Fibroblast of lung (primary cell): Measurements from ENCODE around the gene HCN2. TPM values are rescaled to one million over a fixed set of nuclear protein-coding genes. Genes with fewer than 3 reads are reported as not detected.

ENCODE experiments used
- DNase-seq, 2 donors: peaks; one replicate each; pipeline versions ENCODE4 v3.0.0 to v3.0.0-alpha.2; 2010; ENCODE audit warnings: low read depth in 2 of 2
- H2AFZ ChIP-seq: 2 replicates; pipeline ENCODE4 v1.5.1; 2012; ENCODE audit warnings: low read length, control low read depth, inconsistent platforms
- H3K27ac ChIP-seq: 2 replicates; pipeline ENCODE4 v1.5.1; 2011; ENCODE audit warnings: low read length, control low read depth; ENCODE audit not compliant: insufficient read depth
- H3K27me3 ChIP-seq: 2 replicates; pipeline ENCODE4 v1.5.1; 2011; ENCODE audit warnings: mild to moderate bottlenecking, low read length; ENCODE audit not compliant: control insufficient read depth, insufficient read depth
- H3K36me3 ChIP-seq: 2 replicates; pipeline ENCODE4 v1.5.1; 2011; ENCODE audit warnings: low read length; ENCODE audit not compliant: control insufficient read depth, insufficient read depth
- H3K4me1 ChIP-seq: 2 replicates; pipeline ENCODE4 v1.5.1; 2011; ENCODE audit warnings: low read length; ENCODE audit not compliant: control insufficient read depth, insufficient read depth; ENCODE audit errors: extremely low read depth
- H3K4me2 ChIP-seq: 2 replicates; pipeline ENCODE4 v1.5.1; 2011; ENCODE audit warnings: low read length, control low read depth; ENCODE audit not compliant: insufficient read depth; ENCODE audit errors: extremely low read depth
- H3K4me3 ChIP-seq, 4 experiments: fragments of 200-600 bp in 1 of 4; sonication (generic) in 1 of 4; replicated peaks in 1 of 4; 2 replicates each; pipeline ENCODE4 v1.5.1; 2011 to 2016; ENCODE audit warnings: low read length in 4 of 4, low read depth in 3 of 4, mild to moderate bottlenecking in 3 of 4, control low read depth in 2 of 4, inconsistent platforms in 1 of 4, mixed read lengths in 1 of 4; ENCODE audit not compliant: insufficient read depth in 1 of 4; ENCODE audit errors: control extremely low read depth in 1 of 4
- H3K79me2 ChIP-seq: 2 replicates; pipeline ENCODE4 v1.5.1; 2012; ENCODE audit warnings: mild to moderate bottlenecking, low read length, inconsistent platforms; ENCODE audit not compliant: control insufficient read depth, insufficient read depth
- H3K9ac ChIP-seq: 2 replicates; pipeline ENCODE4 v1.5.1; 2011; ENCODE audit warnings: mild to moderate bottlenecking, low read length, control low read depth; ENCODE audit not compliant: insufficient read depth
- H3K9me3 ChIP-seq: 2 replicates; pipeline ENCODE4 v1.5.1; 2012; ENCODE audit warnings: low read depth, low read length; ENCODE audit not compliant: control insufficient read depth, insufficient read depth
- H4K20me1 ChIP-seq: 2 replicates; pipeline ENCODE4 v1.5.1; 2011; ENCODE audit warnings: low read length; ENCODE audit not compliant: control insufficient read depth, insufficient read depth; ENCODE audit errors: extremely low read depth
- EZH2 ChIP-seq: IDR thresholded peaks from 2 replicates; pipeline ENCODE4 v1.5.1; 2012; ENCODE audit warnings: low read length, control low read depth, mild to moderate bottlenecking; ENCODE audit errors: missing control alignments
- polyA plus RNA-seq, 2 donors: library from polyadenylated mRNA; depleted of rRNA in 1 of 2; stranded (reverse) in 1 of 2; unstranded in 1 of 2; fragments of >200 nt; gene quantifications; 2 replicates each; pipeline ENCODE4 v1.2.1, GENCODE V29; 2011 to 2012; ENCODE audit warnings: missing spikeins in 1 of 2
- total RNA-seq: library from RNA; depleted of rRNA; stranded (reverse); fragments of >200 nt; gene quantifications from 2 replicates; pipeline ENCODE4 v1.2.1, GENCODE V29; 2014
- TF ChIP-seq, protein P1 (sequence below), 2 donors: IDR thresholded peaks in 1 of 2; conservative IDR thresholded peaks in 1 of 2; 1 replicate in 1 of 2; 2 replicates in 1 of 2; pipeline ENCODE4 v1.5.1; 2011 to 2012; ENCODE audit warnings: low read length in 2 of 2, control low read depth in 1 of 2, inconsistent platforms in 1 of 2, low read depth in 1 of 2, mild to moderate bottlenecking in 1 of 2

Gene HCN2
- total and polyA plus RNA-seq, 2 donors (not counting 1 experiment from before 2014, with no cell fraction given), result 0.49 to 0.50 TPM

DNA sequence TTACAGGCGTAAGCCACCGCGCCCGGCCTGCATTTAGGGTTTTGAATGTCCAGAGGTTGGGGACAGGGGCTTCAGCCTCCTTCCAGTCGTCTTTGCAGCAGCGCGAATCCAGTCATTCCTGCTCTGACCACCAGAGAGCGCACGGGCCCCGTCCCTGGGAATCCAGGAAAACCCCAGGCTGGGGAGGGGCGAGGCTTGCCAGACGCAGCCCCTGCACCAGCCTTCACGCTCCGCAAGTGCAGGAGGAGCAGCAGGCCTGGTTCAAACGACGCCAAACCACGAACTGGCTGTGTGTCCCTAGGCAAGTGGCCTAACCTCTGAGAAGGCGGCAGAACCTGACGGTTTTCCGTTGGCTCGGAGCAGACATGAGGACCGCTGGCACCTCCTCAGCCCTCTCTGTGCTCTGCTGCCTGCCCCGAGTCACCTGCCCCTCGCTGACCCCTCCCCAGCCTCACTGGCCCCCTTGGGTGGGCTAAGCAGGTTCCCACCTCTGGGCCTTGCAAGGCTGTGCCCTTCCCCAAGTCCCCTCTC, 75.3 kb downstream of the HCN2 start:
- Histone ChIP-seq H3K36me3 (no peaks in the 10 kb centered on the region), H3K27me3 (no peaks in the 10 kb centered on the region), H3K4me3 (peak overlapping the region in 1 of 4 experiments; percentile 28), H3K9me3 (no peaks in the 10 kb centered on the region), H3K27ac (no peak overlapping the region), H3K4me1 (no peaks in the 10 kb centered on the region), H3K79me2 (peaks cover 29% of the 10 kb centered on the region), H3K9ac (no peak overlapping the region), H3K4me2 (peak overlapping the region; percentile 83), H4K20me1 (no peaks in the 10 kb centered on the region), H2AFZ (peak overlapping the region; percentile 89)
- DNase-seq, result peak; percentile 67 to 71
- no peak for TF ChIP-seq EZH2
- TF ChIP-seq, protein P1, sequence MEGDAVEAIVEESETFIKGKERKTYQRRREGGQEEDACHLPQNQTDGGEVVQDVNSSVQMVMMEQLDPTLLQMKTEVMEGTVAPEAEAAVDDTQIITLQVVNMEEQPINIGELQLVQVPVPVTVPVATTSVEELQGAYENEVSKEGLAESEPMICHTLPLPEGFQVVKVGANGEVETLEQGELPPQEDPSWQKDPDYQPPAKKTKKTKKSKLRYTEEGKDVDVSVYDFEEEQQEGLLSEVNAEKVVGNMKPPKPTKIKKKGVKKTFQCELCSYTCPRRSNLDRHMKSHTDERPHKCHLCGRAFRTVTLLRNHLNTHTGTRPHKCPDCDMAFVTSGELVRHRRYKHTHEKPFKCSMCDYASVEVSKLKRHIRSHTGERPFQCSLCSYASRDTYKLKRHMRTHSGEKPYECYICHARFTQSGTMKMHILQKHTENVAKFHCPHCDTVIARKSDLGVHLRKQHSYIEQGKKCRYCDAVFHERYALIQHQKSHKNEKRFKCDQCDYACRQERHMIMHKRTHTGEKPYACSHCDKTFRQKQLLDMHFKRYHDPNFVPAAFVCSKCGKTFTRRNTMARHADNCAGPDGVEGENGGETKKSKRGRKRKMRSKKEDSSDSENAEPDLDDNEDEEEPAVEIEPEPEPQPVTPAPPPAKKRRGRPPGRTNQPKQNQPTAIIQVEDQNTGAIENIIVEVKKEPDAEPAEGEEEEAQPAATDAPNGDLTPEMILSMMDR (conservative IDR thresholded peaks at IDR 0.05 in 1 of 2, IDR thresholded peaks at IDR 0.05 in 1 of 2; ENCODE audit: low read depth in 1 of 2, low read length in 2 of 2), result peak; percentile 79 to 87

Other genes with a start within 250 kb of the HCN2 start
- 9.2 and 20.6 TPM in 2 replicates for gene MIER2, start 245.1 kb upstream of the HCN2 start, total RNA-seq
- 13.7 and 17.7 TPM in 2 replicates for gene MIER2, start 245.1 kb upstream of the HCN2 start, polyA plus RNA-seq
- under 0.01 and 0.17 TPM in 2 replicates for gene C2CD4C, start 180.7 kb upstream of the HCN2 start, total RNA-seq
- 0.05 TPM in 1 of 2 replicates, not detected in the other for gene C2CD4C, start 180.7 kb upstream of the HCN2 start, polyA plus RNA-seq
- gene SHC2, start 128.8 kb upstream of the HCN2 start, total RNA-seq, result 2.5 and 3.3 TPM in 2 replicates
- 0.02 and 0.28 TPM in 2 replicates for gene SHC2, start 128.8 kb upstream of the HCN2 start, polyA plus RNA-seq
- 0.17 and 0.26 TPM in 2 replicates for gene MADCAM1, start 93.4 kb upstream of the HCN2 start, total RNA-seq
- not detected in 2 replicates for gene MADCAM1, start 93.4 kb upstream of the HCN2 start, polyA plus RNA-seq
- gene TPGS1, start 82.4 kb upstream of the HCN2 start, total RNA-seq, result 30.1 and 36.0 TPM in 2 replicates
- 1.7 and 2.0 TPM in 2 replicates for gene TPGS1, start 82.4 kb upstream of the HCN2 start, polyA plus RNA-seq
- gene CDC34, start 58.1 kb upstream of the HCN2 start, total RNA-seq, result 65.0 and 72.5 TPM in 2 replicates
- gene CDC34, start 58.1 kb upstream of the HCN2 start, polyA plus RNA-seq, result 23.3 and 27.0 TPM in 2 replicates
- 0.17 TPM in 1 of 2 replicates, not detected in the other for gene GZMM, start 45.8 kb upstream of the HCN2 start, total RNA-seq
- gene GZMM, start 45.8 kb upstream of the HCN2 start, polyA plus RNA-seq, result 0.35 TPM in 1 of 2 replicates, not detected in the other
- gene BSG, start 17.3 kb upstream of the HCN2 start, total RNA-seq, result 199 and 246 TPM in 2 replicates
- 258 and 325 TPM in 2 replicates for gene BSG, start 17.3 kb upstream of the HCN2 start, polyA plus RNA-seq
- 17.2 and 21.5 TPM in 2 replicates for gene POLRMT, start 43.7 kb downstream of the HCN2 start, total RNA-seq
- gene POLRMT, start 43.7 kb downstream of the HCN2 start, polyA plus RNA-seq, result 7.3 and 13.5 TPM in 2 replicates
- gene FGF22, start 50.0 kb downstream of the HCN2 start, total RNA-seq, result under 0.01 TPM in 1 of 2 replicates, not detected in the other
- gene FGF22, start 50.0 kb downstream of the HCN2 start, polyA plus RNA-seq, result 0.06 TPM in 1 of 2 replicates, not detected in the other
- gene RNF126, start 73.3 kb downstream of the HCN2 start, total RNA-seq, result 12.1 and 18.0 TPM in 2 replicates
- 7.8 and 10.7 TPM in 2 replicates for gene RNF126, start 73.3 kb downstream of the HCN2 start, polyA plus RNA-seq
- gene FSTL3, start 86.5 kb downstream of the HCN2 start, total RNA-seq, result 26.8 and 36.5 TPM in 2 replicates
- 10.2 and 18.6 TPM in 2 replicates for gene FSTL3, start 86.5 kb downstream of the HCN2 start, polyA plus RNA-seq
- not detected in 2 replicates for gene PRSS57, start 105.6 kb downstream of the HCN2 start, total RNA-seq
- gene PRSS57, start 105.6 kb downstream of the HCN2 start, polyA plus RNA-seq, result not detected in 2 replicates
- 8.3 and 22.1 TPM in 2 replicates for gene PALM, start 119.1 kb downstream of the HCN2 start, total RNA-seq
- gene PALM, start 119.1 kb downstream of the HCN2 start, polyA plus RNA-seq, result 1.0 and 3.2 TPM in 2 replicates
- under 0.01 TPM in 1 of 2 replicates, not detected in the other for gene MISP, start 161.2 kb downstream of the HCN2 start, total RNA-seq
- not detected in 2 replicates for gene MISP, start 161.2 kb downstream of the HCN2 start, polyA plus RNA-seq
- 67.5 and 83.1 TPM in 2 replicates for gene PTBP1, start 207.6 kb downstream of the HCN2 start, total RNA-seq
- gene PTBP1, start 207.6 kb downstream of the HCN2 start, polyA plus RNA-seq, result 74.6 and 142 TPM in 2 replicates
- 1.5 and 2.5 TPM in 2 replicates for gene PLPPR3, start 232.1 kb downstream of the HCN2 start, total RNA-seq
- gene PLPPR3, start 232.1 kb downstream of the HCN2 start, polyA plus RNA-seq, result 0.19 and 0.30 TPM in 2 replicates
- 0.17 TPM in 1 of 2 replicates, not detected in the other for gene AZU1, start 238.0 kb downstream of the HCN2 start, total RNA-seq
- not detected in 2 replicates for gene AZU1, start 238.0 kb downstream of the HCN2 start, polyA plus RNA-seq